NCI-H460 (cell line): ENCODE results near the gene ROCK2. TPM values are rescaled to one million over a fixed set of nuclear protein-coding genes. Genes with fewer than 3 reads are reported as not detected.

Source experiments
- DNase-seq: peaks from one replicate; pipeline ENCODE4 v3.0.0-alpha.2; 2016; ENCODE audit warnings: low read depth; ENCODE audit errors: extremely low read depth
- total RNA-seq: library from RNA; depleted of rRNA; stranded (reverse); fragments of >200 nt; shearing (Covaris generic); gene quantifications from 2 replicates; pipeline ENCODE4 v1.2.3, GENCODE V29; 2014

Gene ROCK2
- total RNA-seq, 1 experiment from 2014 or later = 31.7 TPM

DNA sequence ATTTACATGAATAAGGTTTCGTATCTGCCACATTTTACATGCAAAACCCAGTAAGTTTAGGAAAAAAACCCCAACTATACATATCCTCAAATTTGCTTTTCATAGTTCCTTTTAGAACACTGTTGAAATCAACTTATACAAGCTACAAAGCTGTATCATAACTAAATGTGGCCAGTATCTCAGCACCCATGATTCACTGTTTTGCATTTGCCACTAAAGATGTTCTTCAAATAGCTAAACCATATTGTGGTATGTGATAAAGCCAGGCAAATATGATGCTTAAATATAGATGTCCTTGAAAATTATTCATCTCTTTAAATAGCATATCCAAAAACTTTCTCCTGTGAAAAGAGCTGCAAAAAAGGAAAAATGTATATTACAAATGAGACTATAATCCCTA is 29.9 kb downstream of the ROCK2 start:
- DNase-seq = no peak

DNA sequence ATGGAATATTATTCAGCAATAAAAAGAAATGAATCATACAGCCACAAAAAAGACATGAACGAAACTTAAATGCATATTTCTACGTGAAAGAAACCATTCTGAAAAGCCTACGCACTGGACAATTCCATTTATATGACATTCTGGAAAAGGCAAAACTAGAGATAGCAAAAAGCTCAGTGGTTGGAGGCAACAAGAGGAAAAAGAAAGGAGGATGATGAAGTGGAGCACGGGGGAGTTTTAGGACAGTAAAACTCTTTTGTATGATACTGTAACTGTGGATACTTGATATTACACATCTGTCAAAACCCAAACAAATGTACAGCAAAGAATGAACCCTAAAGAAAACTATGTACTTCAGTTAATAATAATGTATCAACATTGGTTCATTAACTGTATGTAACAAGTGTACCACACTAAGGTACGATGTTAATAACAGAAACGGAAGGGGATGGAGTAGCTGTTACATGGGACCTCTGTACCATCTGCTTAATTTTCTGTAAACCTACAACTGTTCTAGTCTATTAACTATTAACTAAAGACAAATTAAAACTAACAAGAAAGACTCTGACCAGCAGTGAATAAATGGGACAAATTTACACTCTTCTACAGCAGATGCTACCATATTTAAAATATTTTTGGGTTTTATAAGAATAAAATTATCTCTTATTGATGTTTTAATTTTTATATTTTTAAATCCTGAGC is 31.5 kb downstream of the ROCK2 start:
- DNase-seq = no peak

DNA sequence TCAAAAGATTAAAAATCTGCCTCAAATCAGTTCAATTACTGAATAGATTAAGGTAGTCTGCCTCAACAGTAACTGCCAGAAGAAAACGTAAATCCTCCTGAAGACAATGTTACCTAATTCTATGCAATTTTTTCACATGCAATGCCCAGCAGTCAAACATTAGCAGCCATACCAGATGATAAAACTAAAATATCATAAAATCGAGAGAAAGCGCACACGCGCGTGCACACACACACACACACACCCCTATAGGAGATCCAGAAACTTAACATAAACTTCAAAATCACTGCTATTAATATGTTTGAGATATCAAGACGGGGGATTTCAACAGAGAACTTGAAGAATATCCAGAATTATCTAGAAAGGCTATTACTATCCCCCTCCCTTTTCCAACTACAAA is 32.9 kb downstream of the ROCK2 start:
- DNase-seq = no peak

DNA sequence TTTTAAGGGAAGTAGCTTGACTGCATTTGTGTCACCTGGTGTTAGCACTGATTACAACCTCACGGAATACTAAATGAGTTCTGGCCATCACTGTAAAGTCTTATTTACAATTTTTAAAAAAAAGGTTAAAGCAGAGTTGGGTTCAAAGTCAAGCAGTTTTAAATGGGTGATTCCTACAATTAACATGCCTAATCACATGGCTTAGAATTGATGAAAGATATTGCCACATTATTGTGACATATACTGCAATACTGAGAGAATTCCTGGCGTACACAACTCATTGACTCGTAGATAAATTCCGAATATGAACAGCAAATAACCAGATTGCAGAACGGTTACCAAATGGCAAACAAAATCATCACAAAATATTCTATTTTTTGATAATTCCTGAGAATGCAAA is 34.2 kb downstream of the ROCK2 start:
- no peak for DNase-seq

DNA sequence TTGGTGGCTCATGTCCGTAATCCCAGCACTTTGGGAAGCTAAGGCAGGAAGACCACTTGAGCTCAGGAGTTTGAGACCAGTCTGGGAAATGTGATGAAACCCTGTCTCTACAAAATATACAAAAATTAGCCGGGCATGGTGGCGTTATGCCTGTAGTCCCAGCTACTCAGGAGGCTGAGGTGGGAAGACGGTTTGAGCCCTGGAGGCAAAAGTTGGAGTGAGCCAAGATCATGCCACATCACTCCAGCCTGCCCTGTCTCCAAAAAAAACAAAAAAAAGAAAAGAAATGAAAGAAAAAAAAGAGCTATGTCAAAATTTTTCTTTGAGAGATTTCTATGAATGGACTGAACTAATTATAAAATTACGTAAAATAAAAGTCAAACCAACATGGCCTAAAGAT is 34.7 kb downstream of the ROCK2 start:
- no peak for DNase-seq

DNA sequence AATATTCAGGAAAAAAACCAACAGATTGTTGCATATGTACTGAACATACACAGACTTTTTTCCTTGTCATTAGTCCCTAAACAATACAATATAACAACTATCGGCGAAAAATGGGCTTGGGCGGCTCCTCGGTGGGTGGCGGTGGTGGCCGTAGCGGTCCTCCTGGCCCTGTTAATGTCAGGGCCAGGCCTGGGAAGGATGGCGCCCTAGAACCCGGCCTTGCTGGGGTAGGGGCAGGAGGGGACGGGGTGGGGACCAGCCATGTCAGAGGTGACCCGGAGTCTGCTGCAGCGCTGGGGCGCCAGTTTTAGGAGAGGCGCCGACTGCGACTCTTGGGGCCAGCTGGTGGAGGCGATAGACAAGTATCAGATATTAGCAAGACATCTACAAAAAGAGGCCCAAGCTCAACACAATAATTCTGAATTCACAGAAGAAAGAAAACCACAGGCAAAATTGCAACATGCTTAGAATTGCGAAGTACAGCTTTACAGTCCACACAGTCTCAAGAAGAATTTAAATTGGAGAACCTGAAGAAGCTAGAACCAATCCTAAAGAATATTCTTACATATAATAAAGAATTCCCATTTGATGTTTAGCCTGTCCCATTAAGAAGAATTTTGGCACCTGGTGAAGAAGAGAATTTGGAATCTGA is 36.5 kb downstream of the ROCK2 start:
- no peak for DNase-seq

DNA sequence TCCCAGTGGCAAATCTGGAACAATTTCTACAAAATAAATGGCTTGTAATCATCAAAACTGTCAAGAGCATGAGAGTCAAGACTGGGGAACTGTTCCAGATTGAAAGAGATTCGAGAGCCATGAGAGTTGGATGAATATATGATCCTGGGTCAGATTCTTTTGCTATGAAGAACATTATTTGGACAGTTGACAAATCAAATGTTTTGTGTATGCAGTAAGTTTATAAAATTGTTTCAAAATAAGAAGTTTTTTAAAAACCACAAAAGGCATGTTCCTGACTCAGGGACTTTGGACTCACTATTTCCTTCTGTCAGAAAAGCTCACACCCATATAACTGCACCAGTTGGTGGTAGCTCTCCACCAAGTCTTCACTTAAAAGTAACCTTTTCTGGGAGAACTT is 38.5 kb downstream of the ROCK2 start:
- DNase-seq = no peak

DNA sequence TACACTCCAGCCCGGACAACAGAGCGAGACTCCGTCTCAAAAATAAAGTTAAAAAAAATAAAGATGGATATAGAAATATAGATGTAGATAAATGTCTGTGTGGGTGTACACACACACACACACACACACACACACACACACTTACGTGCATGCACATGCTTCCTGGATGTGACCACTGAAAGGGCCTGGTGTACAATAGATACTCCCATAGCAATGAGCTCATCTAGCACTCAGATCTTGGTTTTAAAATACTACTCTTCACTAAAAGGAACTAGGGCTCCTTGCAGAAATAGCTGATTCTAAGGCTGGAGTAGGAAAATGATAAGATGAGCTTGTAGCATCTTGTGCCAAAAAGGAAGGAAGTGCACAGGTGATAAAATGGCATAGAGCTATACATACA is 39.1 kb downstream of the ROCK2 start:
- no peak for DNase-seq

DNA sequence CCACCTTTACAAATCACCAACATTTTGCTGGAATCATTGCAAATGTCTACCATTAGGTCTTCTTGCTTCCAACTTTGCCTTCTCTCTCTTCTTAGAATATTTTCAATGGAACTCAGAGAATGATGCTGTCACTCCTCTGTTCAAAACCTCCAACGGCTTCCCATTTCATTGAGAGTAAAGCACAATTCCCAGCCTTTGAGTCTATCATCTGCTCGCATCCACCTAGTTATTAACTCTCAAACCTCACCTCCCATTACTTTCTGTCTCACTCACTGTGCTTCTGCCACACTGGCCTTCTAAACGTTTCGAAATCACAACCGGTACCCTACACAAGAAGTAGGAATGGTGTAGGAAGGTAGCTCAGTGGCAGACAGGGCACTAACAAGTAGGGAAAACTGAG is 40.0 kb downstream of the ROCK2 start:
- DNase-seq = no peak

DNA sequence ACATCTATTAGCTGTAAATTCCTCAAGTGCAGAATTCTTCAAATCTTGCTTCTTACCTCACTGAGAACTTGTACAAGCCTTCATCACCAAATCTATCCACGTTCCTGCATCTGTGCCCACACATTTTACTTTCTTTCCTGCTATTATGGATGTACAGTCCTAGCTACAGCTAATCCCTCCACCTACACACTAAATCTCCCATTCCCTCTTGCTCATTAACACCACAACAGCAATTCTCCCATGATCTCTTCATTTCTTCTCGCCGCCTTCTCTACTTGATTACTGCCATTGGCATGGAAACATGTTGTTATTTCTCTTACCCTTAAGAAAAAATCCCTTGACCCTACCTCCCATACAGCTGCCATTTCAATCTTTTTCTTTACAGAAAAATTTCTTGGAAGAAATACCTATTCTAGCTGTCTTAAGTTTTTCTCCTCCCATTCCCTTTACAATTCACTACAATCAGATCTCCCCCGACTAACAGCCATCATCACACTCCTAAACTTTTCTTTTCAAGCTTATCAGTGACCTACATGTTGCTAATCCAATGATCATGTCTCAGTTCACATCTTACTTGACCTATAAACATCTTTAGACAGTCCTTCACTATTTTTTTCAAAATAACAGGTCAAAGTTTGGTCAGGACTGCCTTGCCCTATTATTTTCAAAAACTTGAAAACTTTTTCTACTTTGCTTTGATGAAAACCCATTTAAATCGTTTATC is 41.0 kb downstream of the ROCK2 start:
- no peak for DNase-seq

DNA sequence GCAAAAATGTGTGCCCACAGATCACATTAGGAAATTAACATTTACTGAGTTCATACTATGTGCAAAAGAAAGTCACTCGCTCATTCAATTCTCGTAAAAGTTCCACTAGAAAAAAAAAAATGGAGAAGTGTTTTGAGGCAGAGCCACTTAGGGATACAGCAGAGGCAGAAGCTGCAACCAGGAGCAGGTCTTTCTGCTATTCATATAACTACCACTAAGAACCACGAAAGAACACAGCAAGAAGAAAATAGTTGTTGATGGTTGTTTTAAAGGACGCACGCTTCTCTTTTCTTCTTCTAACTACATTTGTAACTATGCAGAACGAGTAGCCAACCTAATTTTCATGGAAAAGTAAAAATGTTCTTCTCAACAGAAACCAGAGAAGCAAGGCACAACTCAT is 45.0 kb downstream of the ROCK2 start:
- no peak for DNase-seq

DNA sequence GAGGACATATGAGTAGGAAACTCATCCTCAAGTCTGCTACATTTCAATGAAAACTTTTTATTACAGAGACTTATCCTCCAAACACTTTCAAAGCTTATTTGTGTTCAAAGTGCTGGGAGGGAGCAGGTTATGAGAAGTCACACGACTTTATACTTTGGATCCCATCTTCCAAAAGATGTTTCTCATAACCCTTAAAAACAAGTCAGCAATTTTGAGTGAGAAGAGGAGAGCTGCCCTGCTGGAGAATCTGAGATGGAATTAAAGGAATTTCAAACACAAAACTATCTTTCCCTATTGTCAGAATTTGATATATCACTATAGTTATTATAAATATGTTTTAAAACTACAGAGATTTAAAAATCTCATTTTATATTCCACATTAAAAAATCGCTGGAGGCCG is 45.8 kb downstream of the ROCK2 start:
- DNase-seq = no peak

DNA sequence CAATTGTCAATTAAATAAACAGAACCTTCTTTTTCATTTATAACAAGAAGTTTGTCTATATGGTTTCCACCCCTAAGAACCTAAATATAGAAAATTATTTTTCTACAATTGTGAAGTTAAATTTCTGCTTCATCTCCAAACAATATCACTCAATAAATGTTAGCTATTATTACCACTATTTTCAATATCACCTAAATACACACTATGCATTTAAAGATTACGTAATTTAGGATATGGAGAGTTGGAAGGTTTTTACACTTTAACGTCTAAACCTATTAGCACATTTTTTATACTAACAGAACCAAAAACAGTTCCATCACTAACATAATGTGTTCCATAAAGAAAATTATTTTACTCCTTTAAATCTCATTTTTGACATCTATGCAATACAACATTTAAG is 48.0 kb downstream of the ROCK2 start:
- DNase-seq = no peak

DNA sequence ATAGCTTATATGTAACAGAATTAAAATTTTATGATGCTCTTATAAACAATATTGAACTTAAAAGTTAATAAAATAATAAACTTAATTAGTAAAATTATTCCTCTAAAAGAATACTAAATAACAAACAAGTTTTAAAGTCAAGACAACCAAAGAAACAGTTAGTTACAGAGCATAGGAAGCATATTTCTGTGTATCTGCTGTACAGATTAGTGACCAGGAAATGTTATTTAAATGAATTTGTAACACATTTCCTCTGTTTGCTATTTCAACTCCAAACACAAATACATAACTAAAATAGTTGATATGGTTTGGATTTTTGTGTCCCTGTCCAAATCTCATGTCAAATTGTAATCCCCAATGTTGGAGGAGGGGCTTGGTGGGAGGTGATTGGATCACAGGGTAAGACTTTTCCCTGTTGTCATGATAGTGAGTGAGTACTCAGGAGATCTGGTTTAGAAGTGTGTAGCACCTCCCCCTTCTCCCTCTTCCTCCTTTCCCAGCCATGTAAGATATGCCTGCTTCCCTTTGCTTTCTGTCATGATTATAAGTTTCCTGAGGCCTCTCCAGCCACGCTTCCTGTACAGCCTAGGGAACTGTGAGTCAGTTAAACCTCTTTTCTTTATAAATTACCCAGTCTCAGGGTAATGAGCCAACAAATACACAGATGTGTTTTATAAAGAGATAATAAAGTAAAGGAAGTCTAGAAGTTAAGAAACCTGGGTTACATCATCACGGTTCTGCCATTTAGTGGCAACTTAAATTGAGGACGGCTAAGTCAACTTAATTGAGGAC is 51.8 kb downstream of the ROCK2 start:
- DNase-seq = no peak

DNA sequence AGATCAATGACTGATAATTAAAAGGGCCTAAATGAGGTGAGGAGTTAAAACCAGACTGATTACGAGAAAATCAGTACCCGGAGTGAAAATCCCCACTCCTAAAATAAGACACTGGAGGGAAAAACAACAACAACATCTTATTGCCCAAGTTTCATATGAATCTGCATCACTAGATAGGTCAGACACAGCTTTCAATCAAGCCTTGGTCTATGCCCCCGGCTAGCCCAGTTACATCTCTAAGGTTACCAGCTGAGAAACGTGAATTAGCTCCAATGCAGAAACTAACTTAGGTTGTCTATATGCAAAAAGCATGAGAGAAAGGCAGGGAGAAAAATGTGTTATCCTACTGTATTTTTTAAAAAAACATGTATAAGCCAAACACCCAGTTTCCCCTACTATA is 53.7 kb downstream of the ROCK2 start:
- DNase-seq = no peak

DNA sequence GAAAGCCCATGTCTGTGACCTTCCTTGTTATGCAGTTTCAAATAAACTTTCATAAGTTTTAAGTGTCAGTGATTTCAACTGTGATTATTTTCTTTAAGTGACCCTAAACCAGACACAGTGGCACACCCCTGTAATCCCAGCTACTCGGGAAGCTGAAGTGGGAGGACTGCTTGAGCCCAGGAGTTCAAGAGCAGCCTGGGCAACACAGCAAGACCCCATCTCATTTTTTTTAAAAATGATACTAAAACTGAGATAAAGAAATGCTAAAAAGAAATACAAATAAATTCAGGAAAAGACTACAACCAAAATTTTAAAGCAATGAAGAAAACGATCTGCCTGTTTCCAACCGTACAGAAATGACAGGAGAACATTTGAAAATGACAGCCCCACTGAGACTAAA is 54.2 kb downstream of the ROCK2 start:
- no peak for DNase-seq

DNA sequence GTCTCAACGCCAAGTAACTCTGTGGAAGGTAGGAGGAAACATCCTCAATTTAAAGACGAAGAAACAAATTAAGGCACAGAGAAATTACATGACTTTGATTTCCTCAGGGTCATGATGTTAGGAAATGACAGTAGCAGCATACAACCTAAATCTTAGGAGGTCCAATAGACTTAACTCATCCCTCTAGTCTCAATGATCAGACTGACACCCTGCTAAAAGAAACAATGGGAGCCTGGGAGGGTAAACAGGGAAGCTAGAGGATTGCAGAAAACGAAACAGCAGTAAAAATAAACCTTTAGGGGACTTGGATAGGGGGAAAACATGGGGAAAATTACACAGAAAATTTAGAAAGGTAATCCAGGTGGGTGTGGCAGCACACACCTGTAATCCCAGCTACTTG is 56.0 kb downstream of the ROCK2 start:
- DNase-seq = no peak

DNA sequence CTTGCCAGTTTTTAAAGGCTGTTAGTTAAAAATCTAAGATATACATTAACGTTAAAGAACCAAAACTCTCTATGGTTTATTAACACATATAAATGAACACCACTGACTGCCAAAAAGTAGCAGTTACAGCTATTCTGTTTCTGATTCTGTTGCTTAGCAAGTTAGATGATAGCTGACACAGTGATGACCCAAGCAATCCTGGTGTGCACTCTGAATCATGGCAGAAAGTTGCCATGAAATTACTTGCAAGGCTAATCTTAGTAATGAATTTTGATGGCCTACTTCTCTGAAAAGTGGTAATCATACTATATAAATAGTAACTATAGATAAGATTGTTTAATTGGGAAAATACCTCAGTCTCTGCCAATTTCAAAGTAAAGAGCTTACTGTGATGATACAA is 57.7 kb downstream of the ROCK2 start:
- DNase-seq = no peak

DNA sequence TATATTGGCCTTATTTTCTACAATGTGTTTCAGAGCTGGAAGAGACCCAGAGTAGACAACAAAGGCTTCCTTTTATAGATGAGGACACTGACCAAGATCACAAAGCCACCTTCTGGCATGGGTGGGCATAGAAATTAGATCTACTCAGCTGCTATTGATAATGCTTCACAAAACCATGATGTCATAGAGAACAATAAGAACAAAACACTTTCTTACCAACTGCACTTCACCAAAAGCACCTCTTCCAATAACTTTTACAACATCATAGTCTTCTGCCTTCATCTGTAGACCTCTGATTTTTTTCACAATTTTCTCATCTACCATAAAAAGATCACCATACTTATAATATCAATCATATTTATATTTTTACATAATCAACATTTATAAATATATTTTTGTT is 58.1 kb downstream of the ROCK2 start:
- DNase-seq = no peak

DNA sequence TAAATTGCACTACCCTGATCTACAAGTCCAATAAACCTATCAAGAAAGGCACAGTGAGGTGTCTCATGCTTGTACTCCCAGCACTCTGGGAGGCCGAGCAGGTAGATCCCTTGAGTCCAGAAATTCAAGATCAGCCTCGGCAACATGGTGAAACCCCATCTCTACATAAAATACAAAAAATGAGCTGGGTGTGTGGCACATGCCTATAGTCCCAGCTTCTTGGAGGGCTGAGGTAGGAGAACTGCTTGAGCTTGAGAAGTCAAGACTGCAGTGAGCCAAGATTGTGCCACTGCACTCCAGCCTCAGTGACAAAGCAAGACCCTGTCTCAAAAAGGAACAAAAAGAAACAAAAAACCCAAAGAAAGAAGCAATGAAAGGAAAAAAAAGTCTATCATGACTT is 58.9 kb downstream of the ROCK2 start:
- DNase-seq = no peak

DNA sequence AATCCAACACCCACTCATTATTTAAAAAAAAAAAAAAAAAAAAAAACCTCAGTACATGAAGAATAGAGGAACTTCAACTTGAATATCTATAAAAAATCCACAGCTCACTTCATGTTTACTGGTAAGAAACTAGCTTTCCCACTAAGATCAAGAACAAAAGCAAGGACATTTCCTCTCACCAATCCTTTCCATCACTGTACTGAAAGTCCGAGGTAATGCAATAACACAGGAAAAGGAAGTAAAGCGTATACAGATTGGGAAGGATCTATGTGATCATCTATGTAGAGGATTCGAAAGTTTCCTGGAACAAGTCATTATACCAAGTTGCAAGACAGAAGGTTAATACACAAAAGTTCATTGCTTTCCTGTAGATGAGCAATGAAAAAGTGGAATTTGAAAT is 63.2 kb downstream of the ROCK2 start:
- no peak for DNase-seq
